ENCODE data around the gene TBC1D10B. TPM values are rescaled to one million over a fixed set of nuclear protein-coding genes. Genes with fewer than 3 reads are reported as not detected.

TBC1D10B gene
- total RNA-seq, 1 experiment from 2014 or later = 38.4 TPM

Other genes with a start within 250 kb of the TBC1D10B start
- gene MAPK3, start 247.3 kb downstream of the TBC1D10B start, total RNA-seq (2014; rRNA removed; shearing (Covaris generic)) = 35.0 and 37.2 TPM in 2 replicates
- gene CORO1A, start 186.9 kb downstream of the TBC1D10B start, total RNA-seq (2014; rRNA removed; shearing (Covaris generic)) = 5.8 and 5.9 TPM in 2 replicates
- 31.2 and 63.1 TPM in 2 replicates for gene BOLA2B, start 176.8 kb downstream of the TBC1D10B start, total RNA-seq (2014; rRNA removed; shearing (Covaris generic))
- gene SLX1A, start 176.6 kb downstream of the TBC1D10B start, total RNA-seq (2014; rRNA removed; shearing (Covaris generic)) = 81.0 and 83.6 TPM in 2 replicates
- 4.2 and 6.5 TPM in 2 replicates for gene SULT1A3, start 171.2 kb downstream of the TBC1D10B start, total RNA-seq (2014; rRNA removed; shearing (Covaris generic))
- gene NPIPB13, start 122.0 kb downstream of the TBC1D10B start, total RNA-seq (2014; rRNA removed; shearing (Covaris generic)) = 1.0 TPM in 1 of 2 replicates, not detected in the other
- gene CD2BP2, start 15.2 kb downstream of the TBC1D10B start, total RNA-seq (2014; rRNA removed; shearing (Covaris generic)) = 44.2 and 45.2 TPM in 2 replicates
- 3.4 TPM in 1 of 2 replicates, not detected in the other for gene MYL11, start 4.3 kb upstream of the TBC1D10B start, total RNA-seq (2014; rRNA removed; shearing (Covaris generic))
- 0.18 and 0.80 TPM in 2 replicates for gene SEPTIN1, start 12.1 kb upstream of the TBC1D10B start, total RNA-seq (2014; rRNA removed; shearing (Covaris generic))
- 38.8 and 46.3 TPM in 2 replicates for gene ZNF48, start 24.9 kb upstream of the TBC1D10B start, total RNA-seq (2014; rRNA removed; shearing (Covaris generic))
- 10.6 and 13.5 TPM in 2 replicates for gene ZNF771, start 37.1 kb upstream of the TBC1D10B start, total RNA-seq (2014; rRNA removed; shearing (Covaris generic))
- gene DCTPP1, start 59.5 kb upstream of the TBC1D10B start, total RNA-seq (2014; rRNA removed; shearing (Covaris generic)) = 56.4 and 74.2 TPM in 2 replicates
- 8.2 and 9.8 TPM in 2 replicates for gene SEPHS2, start 75.4 kb upstream of the TBC1D10B start, total RNA-seq (2014; rRNA removed; shearing (Covaris generic))
- 0.03 and 0.11 TPM in 2 replicates for gene ITGAL, start 102.2 kb upstream of the TBC1D10B start, total RNA-seq (2014; rRNA removed; shearing (Covaris generic))
- 55.2 and 55.3 TPM in 2 replicates for gene ZNF768, start 156.1 kb upstream of the TBC1D10B start, total RNA-seq (2014; rRNA removed; shearing (Covaris generic))
- gene ZNF747, start 164.4 kb upstream of the TBC1D10B start, total RNA-seq (2014; rRNA removed; shearing (Covaris generic)) = 14.5 and 16.2 TPM in 2 replicates
- 10.2 and 13.8 TPM in 2 replicates for gene ZNF764, start 187.9 kb upstream of the TBC1D10B start, total RNA-seq (2014; rRNA removed; shearing (Covaris generic))
- gene ZNF688, start 201.2 kb upstream of the TBC1D10B start, total RNA-seq (2014; rRNA removed; shearing (Covaris generic)) = 3.0 and 8.5 TPM in 2 replicates
- 2.8 and 8.5 TPM in 2 replicates for gene ZNF785, start 215.2 kb upstream of the TBC1D10B start, total RNA-seq (2014; rRNA removed; shearing (Covaris generic))
- gene ZNF689, start 239.9 kb upstream of the TBC1D10B start, total RNA-seq (2014; rRNA removed; shearing (Covaris generic)) = 17.3 and 18.7 TPM in 2 replicates